Measurements from ENCODE around the gene ESYT3. TPM values are rescaled to one million over a fixed set of nuclear protein-coding genes. Genes with fewer than 3 reads are reported as not detected.
A peak's percentile ranks its signal among the peaks of the same experiment; 100 is the strongest.

Gene ESYT3
- total and polyA plus RNA-seq, 9 of the 15 experiments (the other 6 are each of a cell fraction or from before 2014, with no cell fraction given): not detected

DNA sequence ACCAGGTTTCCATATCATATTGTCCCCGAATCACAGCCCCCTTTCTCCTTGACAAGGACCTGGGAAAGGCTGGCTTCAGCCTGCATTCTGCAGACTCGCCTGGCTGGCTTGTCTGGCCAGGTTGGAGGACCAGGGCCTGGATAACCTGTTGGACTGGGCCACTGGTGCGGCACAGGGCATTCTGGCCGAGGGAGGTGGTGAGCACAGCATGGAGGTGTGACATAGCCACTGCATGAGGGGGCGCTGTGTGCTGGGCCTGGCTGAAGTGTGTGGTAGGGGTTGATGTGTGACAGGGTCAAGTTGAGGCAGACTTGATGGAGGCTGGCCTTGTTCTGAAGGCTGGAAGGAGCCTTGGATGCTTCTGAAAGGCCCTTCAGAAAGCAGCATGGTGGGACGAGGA is 2.9 kb downstream of the ESYT3 start:
- BruUV-seq (replicated peaks): no TSS peak
- peaks cover 0 to 56% of the 10 kb centered on the region in 2 experiments; a peak in 2 of 5 replicates for H3K27me3 ChIP-seq (ENCODE audit: control insufficient read depth in 2 of 2, insufficient read depth in 2 of 2, low read length in 2 of 2)
- FAIRE-seq (no peak), DNase-seq (ENCODE audit: extremely low read depth in 1 of 4, low spot score in 3 of 4) (no peak), ATAC-seq (peak; percentile 80)
- no peak overlapping the region for H2AFZ ChIP-seq (ENCODE audit: low read depth, low read length)
- WGBS (ENCODE audit: insufficient coverage, low coverage, missing lambda C conversion rate): 2% methylated on average over 6 of the region's 6 CpGs
- peaks cover 0 to 3% of the 10 kb centered on the region in 2 experiments; a peak in 4 of 5 replicates for H3K4me1 ChIP-seq (replicated peaks in 1 of 2; ENCODE audit: control insufficient read depth in 2 of 2, insufficient read depth in 2 of 2, low read length in 2 of 2)
- H3K36me3 ChIP-seq (ENCODE audit: control insufficient read depth, insufficient read depth, low read length): no peaks in the 10 kb centered on the region
- in situ Hi-C loops (cut with MboI) (no loop called here), intact Hi-C loops (cut with micrococcal nuclease) (no loop called here)
- no peak overlapping the region for H3K4me3 ChIP-seq
- H3K9me3 ChIP-seq (replicated peaks; ENCODE audit: control insufficient read depth, insufficient read depth, low read depth, low read length): no peaks in the 10 kb centered on the region
- no peak overlapping the region for H3K27ac ChIP-seq (ENCODE audit: extremely low read depth, low read depth, low read length)
- no peaks in the 10 kb centered on the region for H3K79me2 ChIP-seq (ENCODE audit: control insufficient read depth, insufficient read depth, low read length)
- no peaks in the 10 kb centered on the region for H4K20me1 ChIP-seq (replicated peaks; ENCODE audit: control insufficient read depth, insufficient read depth, low read length)
- H3K4me2 ChIP-seq (ENCODE audit: insufficient read depth, low read length): no peak overlapping the region
- CTCF ChIA-PET (ENCODE audit: low intra/inter-chr PET ratio): no interaction called here
- POLR2A ChIA-PET: no interaction called here
- no peak for TF ChIP-seq ZEB2 (IDR thresholded peaks at IDR 0.05)
- TF ChIP-seq NR2C1 (IDR thresholded peaks at IDR 0.05): no peak
- no peak for TF ChIP-seq NR2C1 (tag; IDR thresholded peaks at IDR 0.05)
- no peak for TF ChIP-seq ZC3H11A (IDR thresholded peaks at IDR 0.05; ENCODE audit: low read depth, low read length)
- TF ChIP-seq, protein P1, sequence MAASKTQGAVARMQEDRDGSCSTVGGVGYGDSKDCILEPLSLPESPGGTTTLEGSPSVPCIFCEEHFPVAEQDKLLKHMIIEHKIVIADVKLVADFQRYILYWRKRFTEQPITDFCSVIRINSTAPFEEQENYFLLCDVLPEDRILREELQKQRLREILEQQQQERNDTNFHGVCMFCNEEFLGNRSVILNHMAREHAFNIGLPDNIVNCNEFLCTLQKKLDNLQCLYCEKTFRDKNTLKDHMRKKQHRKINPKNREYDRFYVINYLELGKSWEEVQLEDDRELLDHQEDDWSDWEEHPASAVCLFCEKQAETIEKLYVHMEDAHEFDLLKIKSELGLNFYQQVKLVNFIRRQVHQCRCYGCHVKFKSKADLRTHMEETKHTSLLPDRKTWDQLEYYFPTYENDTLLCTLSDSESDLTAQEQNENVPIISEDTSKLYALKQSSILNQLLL (CRISPR knock-in tag; IDR thresholded peaks at IDR 0.05; ENCODE audit: borderline replicate concordance): no peak
- no peak for TF ChIP-seq POLR3G (IDR thresholded peaks at IDR 0.05; ENCODE audit: extremely low read depth, insufficient read length, insufficient replicate concordance)
- TF ChIP-seq, protein P2, sequence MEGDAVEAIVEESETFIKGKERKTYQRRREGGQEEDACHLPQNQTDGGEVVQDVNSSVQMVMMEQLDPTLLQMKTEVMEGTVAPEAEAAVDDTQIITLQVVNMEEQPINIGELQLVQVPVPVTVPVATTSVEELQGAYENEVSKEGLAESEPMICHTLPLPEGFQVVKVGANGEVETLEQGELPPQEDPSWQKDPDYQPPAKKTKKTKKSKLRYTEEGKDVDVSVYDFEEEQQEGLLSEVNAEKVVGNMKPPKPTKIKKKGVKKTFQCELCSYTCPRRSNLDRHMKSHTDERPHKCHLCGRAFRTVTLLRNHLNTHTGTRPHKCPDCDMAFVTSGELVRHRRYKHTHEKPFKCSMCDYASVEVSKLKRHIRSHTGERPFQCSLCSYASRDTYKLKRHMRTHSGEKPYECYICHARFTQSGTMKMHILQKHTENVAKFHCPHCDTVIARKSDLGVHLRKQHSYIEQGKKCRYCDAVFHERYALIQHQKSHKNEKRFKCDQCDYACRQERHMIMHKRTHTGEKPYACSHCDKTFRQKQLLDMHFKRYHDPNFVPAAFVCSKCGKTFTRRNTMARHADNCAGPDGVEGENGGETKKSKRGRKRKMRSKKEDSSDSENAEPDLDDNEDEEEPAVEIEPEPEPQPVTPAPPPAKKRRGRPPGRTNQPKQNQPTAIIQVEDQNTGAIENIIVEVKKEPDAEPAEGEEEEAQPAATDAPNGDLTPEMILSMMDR (IDR thresholded peaks at IDR 0.05 in 2 of 3, conservative IDR thresholded peaks at IDR 0.05 in 1 of 3; ENCODE audit: insufficient read depth in 2 of 3, low read depth in 1 of 3, low read length in 3 of 3): peak in 2 of 3 experiments; percentile 14 to 32; a peak in 2 of 6 replicates
- TF ChIP-seq, protein P3, sequence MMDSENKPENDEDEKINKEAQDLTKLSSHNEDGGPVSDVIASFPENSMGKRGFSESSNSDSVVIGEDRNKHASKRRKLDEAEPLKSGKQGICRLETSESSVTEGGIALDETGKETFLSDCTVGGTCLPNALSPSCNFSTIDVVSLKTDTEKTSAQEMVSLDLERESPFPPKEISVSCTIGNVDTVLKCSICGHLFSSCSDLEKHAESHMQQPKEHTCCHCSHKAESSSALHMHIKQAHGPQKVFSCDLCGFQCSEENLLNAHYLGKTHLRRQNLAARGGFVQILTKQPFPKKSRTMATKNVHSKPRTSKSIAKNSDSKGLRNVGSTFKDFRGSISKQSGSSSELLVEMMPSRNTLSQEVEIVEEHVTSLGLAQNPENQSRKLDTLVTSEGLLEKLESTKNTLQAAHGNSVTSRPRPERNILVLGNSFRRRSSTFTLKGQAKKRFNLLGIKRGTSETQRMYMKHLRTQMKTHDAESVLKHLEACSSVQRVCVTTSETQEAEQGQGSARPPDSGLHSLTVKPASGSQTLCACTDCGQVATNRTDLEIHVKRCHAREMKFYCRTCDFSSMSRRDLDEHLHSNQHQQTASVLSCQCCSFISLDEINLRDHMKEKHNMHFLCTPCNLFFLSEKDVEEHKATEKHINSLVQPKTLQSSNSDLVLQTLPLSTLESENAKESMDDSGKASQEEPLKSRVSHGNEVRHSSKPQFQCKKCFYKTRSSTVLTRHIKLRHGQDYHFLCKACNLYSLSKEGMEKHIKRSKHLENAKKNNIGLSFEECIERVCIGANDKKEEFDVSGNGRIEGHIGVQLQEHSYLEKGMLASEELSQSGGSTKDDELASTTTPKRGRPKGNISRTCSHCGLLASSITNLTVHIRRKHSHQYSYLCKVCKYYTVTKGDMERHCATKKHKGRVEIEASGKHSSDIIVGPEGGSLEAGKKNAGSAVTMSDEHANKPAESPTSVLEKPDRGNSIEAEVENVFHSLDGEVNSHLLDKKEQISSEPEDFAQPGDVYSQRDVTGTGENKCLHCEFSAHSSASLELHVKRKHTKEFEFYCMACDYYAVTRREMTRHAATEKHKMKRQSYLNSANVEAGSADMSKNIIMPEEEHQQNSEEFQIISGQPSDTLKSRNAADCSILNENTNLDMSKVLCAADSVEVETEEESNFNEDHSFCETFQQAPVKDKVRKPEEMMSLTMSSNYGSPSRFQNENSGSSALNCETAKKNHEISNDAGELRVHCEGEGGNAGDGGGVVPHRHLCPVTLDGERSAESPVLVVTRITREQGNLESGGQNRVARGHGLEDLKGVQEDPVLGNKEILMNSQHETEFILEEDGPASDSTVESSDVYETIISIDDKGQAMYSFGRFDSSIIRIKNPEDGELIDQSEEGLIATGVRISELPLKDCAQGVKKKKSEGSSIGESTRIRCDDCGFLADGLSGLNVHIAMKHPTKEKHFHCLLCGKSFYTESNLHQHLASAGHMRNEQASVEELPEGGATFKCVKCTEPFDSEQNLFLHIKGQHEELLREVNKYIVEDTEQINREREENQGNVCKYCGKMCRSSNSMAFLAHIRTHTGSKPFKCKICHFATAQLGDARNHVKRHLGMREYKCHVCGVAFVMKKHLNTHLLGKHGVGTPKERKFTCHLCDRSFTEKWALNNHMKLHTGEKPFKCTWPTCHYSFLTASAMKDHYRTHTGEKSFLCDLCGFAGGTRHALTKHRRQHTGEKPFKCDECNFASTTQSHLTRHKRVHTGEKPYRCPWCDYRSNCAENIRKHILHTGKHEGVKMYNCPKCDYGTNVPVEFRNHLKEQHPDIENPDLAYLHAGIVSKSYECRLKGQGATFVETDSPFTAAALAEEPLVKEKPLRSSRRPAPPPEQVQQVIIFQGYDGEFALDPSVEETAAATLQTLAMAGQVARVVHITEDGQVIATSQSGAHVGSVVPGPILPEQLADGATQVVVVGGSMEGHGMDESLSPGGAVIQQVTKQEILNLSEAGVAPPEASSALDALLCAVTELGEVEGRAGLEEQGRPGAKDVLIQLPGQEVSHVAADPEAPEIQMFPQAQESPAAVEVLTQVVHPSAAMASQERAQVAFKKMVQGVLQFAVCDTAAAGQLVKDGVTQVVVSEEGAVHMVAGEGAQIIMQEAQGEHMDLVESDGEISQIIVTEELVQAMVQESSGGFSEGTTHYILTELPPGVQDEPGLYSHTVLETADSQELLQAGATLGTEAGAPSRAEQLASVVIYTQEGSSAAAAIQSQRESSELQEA (IDR thresholded peaks at IDR 0.05; ENCODE audit: low read depth): no peak
- no peak for TF ChIP-seq FOXJ3 (CRISPR knock-in tag; IDR thresholded peaks at IDR 0.05)
- TF ChIP-seq GABPB1 (CRISPR knock-in tag; IDR thresholded peaks at IDR 0.05): no peak
- H3K9ac ChIP-seq (ENCODE audit: insufficient read depth in 1 of 2, low read depth in 2 of 2, low read length in 2 of 2): no peak overlapping the region
- H3K9me1 ChIP-seq (ENCODE audit: control insufficient read depth, insufficient read depth, low read length): no peaks in the 10 kb centered on the region

All from K562 (cell line).